NCI-H1105 (cell line): Measurements from ENCODE around the gene YWHAG.
A peak's percentile ranks its signal among the peaks of the same experiment; 100 is the strongest.
"Not testable (repeated sequence)": the region's sequence is repeated elsewhere in the genome, so short reads cannot be mapped to it uniquely, and the experiment has no call there.

Experiments used
- DNase-seq: peaks from one replicate; lab custom pipeline; 2025; lab: John Stamatoyannopoulos, UW

YWHAG gene

DNA sequence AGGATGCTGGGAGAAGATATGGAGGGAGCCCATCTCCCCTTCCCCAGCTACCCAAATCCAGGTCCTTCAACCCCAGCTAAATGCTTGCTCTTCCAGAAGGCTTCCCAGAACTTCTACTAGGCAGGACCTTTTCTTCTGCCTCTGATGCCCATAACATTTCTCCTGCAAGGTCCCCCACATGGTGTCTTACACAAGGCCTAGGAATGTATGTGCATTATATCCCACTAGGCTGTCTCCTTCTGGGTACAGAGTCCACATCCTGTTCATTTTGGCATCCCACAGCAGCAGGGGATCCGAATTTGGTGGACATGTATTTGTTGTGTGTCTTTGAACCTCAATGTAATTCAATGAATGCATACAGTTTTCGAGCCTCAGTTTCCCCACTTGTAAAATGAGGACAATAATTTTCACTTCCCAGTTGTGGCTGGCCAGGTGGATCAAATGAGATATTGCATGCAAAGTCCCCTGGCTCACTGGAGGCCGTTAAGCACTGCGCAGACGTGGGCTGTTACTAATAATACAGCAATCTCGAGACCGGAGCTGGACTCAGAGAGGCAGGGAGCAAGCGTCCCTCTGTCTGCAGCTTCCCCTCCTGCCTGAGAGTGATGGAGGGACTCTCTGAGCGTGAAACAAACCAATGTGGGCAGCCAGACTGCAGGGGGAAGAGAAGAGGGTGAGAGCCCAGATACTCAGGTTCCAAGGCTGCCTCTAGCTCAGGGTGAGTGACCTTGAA, 18.6 kb upstream of the YWHAG start:
- no peak for DNase-seq

DNA sequence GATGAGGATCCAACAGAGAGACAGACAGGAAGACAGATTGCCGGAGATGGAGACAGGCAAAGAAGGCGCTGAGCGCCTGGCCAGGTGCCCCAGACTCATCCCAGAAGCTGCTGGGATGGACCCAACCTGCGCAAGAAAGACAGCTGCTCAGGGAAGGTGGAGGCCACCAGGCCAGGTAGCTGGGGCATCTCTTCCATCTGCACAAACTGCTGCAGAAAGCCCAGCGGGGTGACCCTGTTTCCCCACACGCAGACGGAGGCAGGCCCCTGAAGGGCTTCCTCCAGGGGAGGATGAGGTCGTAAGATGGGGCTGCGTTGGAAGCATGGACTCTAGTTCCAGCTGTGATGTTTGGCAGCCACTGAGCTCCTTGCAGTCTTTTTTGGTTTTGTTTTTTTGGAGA, 16.5 kb upstream of the YWHAG start:
- no peak for DNase-seq

DNA sequence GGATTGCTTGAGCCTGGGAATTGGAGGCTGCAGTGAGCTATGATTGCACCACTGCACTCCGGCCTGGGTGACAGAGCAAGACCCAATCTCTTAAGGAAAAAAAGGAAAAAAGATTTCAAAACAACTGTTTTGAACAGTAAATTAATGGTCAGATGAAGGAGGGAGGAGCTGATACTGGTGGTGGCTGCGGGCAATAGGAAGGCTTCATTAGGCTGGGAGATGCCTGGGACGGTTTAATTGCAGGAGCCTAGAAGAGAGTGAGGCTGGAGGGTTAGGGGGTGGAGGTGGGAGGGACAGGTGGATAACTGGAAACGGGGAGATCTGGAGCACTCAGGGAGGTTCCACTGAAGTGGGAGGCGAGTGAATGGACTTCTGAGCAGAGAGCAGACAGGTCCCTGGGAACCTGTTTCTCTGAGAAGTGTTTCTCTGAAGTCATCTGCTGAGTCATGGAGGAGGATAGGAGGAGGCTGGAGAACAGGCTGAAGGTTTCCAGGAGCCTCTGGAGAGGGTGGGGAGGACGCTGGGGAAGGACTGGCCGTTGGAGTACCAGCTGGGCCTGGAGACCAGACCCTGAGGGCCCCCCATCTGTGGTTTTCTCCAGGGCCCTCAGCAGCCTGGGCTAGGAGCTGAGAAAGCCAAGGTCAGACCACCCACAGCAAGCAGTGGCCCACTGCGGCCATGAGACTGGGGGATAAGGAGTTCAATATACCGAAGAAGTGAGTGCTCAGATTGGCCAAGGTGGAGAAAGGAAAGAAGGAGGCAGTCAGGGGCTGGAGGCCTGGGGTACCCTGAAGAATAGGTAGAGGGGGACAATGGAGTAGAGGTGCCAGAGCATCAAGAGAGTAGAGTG, 14.4 kb upstream of the YWHAG start:
- no peak for DNase-seq

- DNase-seq, result no peak
Observed at GRCh38 chr7:76371396-76371795, 12.6 kb upstream of the YWHAG start.

DNA sequence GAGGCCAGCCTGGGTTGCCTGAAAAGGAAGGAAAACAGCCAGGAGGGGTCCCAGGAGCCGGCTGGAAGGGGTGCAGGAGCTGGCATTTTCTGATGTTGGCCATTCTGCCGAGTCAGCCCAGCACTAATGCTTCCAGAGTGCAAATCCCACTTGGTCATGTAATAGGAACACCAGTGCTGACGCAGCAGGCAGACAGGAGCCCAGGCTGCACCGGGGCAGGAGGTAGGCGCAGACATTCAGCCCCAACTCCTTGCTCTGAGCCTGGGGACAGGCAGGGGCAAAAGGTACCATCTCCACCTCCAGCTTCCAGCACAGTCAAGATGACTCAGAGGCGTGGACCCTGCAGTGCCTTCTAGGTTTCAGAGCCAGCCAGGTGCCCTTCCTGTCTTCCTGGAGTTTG, 10.2 kb upstream of the YWHAG start:
- DNase-seq, result no peak

DNA sequence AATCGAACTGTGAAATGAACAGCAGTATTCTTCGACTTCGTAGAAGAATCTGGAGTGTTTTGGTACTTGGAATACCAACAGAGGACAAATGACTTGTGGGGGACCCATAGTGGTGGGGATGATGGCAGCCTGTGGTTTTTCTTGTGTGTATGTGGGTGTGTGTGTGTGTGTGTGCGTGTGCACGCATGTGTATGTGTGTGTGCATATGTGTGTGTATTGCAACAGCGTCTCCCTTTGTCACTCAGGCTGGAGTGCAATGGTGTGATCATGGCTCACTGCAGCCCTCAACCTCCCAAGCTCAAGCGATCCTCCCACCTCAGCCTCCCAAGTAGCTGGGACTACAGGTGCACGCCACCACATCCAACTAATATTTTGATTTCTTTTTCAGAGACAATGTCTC, 9.4 kb upstream of the YWHAG start:
- no peak for DNase-seq

GRCh38 chr7:76364198-76364584, 5.4 kb upstream of the YWHAG start:
- no peak for DNase-seq

DNA sequence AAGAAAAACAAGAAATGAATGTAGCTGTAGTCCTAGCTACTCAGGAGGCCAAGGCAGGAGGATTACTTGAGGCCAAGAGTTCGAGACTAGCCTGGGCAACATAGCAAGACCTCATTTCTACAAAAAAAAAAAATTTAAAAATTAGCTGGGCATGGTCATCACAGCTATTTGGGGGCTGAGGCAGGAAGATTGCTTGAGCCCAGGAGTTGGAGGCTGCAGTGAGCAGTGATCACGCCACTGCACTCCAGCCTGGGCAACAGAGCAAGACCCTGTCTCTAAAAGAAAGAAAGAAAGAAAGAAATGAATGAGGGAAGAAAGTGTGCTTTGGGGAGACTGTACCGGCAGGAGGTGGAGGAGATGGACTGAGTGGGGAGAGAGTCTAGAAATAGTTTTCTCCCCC, 5.0 kb upstream of the YWHAG start:
- not testable (repeated sequence) for DNase-seq

DNA sequence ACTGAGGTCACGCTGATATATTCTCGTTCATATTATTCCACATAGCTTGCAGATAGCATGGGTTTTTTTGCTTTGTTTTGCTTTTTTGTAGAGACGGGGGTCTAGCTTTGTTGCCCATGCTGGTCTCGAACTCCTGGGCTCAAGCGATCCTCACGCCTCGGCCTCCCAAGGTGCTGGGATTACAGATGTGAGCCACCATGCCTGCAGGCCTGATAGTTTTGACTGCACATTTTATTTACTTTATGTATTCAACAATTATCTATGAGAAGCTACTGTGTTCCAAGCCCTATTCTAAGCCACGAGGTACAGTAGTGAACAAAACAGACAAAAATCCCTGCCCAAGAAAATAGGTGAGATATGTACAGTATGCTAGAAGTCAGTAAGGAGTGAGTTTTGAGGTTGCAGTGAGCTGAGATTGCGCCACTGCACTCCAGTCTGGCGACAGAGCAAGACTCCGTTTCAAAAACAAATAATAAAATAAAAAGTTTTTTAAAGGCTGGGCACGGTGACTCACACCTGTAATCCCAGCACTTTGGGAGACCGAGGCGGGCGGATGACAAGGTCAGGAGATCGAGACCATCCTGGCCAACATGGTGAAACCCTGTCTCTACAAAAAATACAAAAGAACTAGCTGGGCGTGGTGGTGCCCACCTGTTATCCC, 1.3 kb upstream of the YWHAG start:
- no peak for DNase-seq

DNA sequence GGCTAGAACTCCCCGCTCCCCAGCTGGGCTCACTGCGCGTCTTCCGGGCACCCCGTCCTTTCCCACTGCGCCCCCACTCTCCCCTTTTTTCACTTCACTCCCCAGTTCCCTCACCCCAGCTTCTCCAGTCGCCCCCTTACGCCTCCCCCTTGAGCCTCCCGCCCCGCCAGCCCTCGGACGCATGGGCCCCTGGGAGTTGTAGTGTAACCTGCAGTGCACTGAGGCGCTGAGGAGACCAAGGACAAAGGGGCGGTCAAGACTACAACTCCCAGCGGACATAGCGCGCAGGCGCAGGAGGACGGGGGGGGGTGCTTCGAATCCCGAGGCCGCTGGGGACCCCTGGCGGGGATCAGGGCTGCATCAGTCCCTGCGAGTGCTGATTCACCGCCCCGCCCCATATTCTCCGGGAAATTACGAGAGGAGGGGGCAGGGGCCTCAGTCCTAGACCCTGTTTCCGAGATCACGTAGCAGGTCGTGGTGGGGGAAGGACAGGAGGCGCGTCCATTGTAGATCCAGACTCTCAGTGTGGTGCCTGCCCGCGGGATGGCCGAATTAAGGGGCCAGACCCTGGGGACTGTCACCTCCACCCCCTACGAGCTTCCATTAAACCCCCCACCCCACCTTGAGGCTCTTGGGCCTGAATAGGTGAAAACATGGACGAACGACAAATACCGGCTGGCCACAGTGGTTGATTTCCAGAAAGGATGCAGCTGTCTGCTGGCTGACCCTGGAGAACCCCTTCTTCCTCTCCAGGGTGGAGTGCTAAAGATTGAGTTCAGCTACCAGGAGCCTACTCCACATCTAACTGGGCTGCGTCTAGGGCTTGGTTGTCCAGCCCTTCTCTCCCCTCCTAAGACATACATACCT, 553 bp upstream of the YWHAG start:
- DNase-seq, result peak; percentile 99

DNA sequence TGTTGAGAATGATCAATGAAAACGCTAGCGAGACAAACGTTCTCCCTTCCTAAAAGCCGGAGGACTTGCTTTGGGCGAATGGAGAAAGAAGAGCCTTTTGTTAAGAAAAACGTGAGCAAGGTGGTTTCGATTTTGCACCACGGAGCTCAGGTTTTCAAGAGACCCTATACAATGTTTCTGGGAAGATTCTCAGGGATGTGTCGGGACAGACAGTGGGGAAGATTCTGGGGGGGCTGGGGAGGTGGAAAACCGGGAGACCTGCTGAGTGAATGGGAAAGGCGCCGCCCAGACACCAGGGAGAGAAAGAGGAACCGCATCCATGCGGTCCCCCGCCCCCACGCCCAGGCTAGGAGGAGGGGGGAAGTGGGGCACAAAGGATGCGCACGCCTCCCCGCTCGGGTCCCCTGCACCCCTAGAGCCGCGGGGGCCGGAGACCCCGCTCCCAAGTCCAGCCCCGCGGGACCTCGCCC, 745 bp downstream of the YWHAG start:
- peak; percentile 35 for DNase-seq

- DNase-seq, result no peak
Observed at GRCh38 chr7:76357475-76358010, 1.2 kb downstream of the YWHAG start.

DNA sequence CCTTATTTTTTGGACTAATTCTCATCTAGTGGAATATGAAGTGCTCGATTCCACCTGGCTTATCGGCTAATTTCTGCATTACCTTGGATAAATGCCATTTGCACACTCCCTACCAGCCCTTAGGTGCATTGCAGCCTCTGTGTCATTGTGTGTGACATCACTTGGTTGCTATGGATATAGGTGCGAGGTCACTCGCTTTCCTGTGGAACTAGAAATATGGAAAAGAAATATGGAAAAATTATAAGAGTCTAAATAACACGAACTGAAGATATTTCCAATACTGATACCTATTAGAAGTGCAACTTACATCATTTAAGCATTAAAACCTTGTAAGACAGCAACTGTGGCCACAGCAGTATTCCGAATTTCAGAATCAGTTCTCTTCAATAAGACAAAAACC, 2.0 kb downstream of the YWHAG start:
- peak; percentile 75 for DNase-seq

DNA sequence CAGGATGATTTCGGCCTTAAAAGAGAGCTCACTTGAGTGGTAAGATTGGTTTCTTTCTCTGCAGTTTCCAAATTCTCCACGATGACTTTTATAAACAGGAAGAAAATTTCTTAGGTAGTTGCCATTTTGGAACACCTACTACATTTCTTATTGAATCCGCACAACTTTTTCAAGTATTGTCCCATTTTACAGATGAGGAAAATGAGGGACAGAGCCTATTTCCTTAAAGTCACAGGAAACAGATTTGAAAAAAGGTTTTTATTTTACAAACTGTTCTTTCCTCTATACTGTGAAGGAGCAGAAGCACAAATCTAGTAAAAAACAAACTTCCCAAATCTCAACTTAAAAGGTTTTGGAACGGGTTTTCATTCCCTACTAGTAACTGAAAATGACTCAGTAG, 2.7 kb downstream of the YWHAG start:
- DNase-seq, result no peak

DNA sequence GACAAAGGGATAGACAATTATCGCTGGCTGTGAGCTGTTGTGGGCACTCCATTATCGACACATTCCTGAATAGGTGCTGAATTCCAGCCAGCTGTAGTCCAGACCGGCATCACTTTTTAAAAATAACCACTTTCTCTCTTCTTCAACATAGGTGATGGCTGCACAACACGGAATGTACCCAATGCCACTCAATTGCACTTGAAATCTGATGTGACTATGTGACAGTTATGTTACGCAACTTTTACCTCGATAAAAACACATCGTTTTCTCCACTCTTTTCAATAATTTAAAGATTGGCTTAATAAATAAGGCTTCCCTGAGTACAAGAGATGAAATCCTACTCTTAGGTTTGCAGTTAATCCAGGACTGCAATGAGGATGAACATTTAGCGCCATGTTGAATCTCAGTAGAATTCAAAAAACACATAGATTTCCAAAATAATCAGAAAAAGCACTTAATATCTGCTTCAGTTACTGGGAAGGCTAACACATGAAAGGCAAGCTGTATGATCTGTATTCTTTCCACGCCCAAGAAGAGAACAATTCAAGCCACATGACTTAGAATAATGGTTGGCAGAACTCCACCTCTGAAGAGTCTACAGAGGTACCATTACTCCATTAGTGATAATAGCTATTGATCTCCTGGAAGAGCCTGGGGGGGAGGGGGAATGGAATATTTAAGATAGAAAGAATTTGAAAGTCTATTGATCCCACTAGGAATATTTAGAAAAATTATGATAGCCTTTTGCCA, 3.6 kb downstream of the YWHAG start:
- DNase-seq, result no peak

- DNase-seq, result no peak
Observed at GRCh38 chr7:76354516-76354915, 4.3 kb downstream of the YWHAG start.

DNA sequence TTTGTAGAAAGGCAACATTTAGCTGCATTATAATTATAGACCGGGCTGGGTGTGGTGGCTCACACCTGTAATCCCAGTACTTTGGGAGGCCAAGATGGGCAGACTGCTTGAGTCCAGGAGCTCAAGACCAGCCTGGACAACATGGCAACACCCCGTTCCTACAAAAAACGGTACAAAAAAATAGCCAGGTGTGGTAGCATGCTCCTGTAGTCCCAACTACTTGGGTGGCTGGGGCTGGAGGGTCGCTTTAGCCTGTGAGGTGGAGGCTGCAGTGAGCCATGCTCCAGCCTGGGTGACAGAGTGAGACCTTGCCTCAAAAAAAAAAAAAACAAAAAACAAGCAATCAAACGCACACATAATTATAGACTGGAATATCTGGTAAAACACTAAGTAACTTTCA, 5.0 kb downstream of the YWHAG start:
- DNase-seq, result no peak

DNA sequence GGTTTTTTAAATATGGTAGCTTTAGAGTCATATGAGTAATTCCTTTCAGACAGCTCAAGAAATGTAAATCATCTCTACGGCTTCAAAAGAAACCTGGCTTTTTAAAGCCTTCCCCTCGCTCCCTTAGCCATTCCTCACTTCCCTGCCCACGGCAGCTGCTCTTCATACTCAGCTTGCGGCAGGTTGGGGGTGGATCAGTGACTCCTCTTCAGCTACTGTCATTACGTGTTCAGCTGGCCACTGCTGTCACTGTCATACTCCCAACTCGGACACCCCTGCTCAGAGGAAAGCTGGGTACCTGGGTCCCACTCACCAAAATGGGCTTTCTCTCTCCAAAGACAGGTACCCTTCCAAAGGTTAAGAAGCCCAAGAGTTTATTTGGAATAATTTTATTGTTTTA, 6.6 kb downstream of the YWHAG start:
- no peak for DNase-seq

GRCh38 chr7:76351372-76351771, 7.4 kb downstream of the YWHAG start:
- DNase-seq, result no peak

DNA sequence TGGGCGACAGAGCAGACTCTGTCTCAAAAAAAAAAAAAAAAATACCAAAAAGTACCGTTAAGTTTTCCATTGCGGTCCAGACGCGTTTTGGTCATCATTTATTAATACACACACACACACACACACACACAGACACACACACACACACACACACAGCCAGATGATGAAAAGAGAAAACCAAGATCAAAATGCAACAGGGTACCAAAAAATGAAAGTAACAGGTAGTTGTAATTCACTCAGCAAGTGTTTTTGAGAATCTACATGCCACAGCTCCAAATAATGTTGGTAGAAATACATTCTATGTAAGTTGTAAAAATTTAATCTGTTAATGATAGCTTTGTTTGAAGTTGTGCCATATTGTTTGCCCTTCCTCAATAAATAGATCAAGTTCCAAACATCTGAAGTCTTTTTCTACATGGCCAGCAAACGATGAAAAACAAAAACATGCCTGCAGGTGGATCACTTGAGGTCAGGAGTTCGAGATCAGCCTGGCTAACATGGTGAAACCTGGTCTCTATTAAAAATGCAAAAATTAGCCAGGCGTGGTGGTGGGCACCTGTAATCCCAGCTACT, 9.4 kb downstream of the YWHAG start:
- no peak for DNase-seq

GRCh38 chr7:76347710-76348109, 11.1 kb downstream of the YWHAG start:
- DNase-seq, result no peak
